Measurements from ENCODE around the gene FKBP7.
"Not testable (repeated sequence)": the region's sequence is repeated elsewhere in the genome, so short reads cannot be mapped to it uniquely, and the experiment has no call there.

Gene FKBP7

DNA sequence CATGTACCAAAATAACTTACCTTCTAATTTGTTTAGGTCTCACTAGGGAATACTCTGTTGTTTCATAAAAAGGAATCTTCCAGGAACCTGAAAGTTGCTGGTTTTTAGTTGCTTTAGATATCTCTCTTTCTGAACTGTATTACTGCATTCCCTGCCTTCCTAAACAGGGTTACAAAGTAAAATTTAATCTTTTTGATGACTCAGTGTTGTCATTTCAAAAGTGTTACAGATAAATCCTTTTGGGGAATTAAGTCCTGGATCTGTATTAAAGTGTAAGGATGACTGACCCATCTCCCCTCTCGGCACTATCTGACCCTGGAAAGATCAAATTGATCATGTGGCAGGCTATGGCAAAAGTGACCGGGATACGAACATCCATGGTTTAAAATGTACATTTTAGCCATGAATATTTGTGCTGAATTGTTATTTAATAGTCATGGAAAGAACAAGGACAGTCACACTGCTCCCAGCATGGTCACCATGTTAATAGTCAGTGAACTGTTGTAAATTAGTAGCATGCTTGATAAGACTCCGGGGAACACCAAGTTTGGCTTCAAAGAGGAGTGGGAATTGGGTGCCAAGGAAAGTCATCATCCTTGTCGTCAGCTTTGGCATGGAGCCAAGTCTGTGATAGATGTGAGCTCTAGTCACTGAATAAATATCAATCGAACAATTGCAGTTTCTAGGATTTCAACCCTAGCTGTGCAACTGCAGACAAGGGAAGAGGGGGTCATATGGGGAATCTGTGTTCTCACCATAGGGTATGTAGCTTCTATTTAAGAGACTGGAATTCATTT lies 6.0 kb upstream of the FKBP7 start:
- DNase-seq = no peak

DNA sequence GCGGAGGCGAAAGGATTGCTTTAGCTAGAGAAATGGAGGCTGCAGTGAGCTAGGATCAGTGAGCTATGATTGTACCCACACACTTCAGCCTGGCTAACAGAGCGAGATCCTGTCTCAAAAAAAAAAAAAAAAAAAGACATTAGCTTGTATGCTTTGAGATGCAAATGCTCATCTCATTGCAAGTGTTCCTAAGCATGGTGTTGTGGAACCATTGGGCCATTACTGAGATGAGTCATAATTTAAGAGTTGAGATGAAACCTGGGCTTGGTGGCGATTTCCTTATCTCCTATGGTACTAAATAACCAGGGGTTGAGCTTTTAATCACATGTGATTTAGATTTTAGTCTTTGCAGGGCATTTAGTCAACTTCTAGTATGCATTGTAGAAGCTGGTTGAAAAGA lies 4.0 kb upstream of the FKBP7 start:
- no peak for DNase-seq

DNA sequence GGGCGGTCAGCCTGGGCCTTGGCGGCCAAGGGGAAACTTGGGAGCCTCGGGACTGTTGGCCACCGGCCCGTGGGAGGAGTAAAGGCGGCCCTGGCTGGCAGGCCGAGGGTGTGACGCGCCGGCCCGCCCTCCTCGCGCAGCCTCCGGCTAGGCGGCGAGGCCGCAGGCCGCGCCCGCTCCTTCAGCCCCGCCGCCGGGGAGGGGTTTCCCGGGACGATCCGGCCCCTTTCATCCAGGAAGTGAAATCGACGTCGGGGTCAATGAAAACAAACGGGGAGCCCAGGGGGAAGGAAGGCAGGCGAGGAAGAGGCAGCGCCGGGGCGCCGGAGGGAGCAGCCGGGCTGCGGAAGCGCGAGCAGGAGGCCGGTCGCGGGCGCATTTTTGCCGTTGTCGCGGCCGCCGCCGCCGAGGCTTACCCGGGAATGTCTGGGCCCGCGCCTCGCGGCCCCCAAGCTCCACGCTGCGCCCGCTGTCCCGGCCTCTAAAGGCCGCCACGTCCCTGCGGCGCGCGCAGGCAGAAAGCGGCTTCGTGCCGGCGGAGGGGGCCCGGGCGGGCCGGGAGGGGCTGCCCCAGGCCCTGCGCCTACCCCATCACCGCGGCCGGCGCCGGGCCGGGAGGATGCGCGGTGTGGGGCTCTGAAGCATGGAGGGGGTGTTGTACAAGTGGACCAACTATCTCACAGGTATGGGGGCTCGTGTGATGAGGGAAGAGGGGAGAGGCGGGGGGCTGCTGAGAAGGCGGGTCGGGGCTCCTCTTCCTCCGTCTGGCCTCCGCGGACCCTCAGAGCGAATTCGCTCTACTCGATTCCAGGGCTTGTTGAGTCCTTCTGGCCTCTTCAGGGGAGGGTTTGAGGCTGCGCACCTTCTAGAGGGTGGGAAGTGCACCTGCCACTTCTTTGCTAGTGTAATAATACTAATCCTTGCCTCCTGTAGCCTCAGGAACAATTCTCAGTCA lies 2.1 kb upstream of the FKBP7 start, which contains the start of gene PLEKHA3:
PLEKHA3 (plus strand) TSS at position 231 of the 955 bp plus-strand sequence; CDS start at position 644, 413 bp downstream.
- peak; percentile 89 for DNase-seq

DNA sequence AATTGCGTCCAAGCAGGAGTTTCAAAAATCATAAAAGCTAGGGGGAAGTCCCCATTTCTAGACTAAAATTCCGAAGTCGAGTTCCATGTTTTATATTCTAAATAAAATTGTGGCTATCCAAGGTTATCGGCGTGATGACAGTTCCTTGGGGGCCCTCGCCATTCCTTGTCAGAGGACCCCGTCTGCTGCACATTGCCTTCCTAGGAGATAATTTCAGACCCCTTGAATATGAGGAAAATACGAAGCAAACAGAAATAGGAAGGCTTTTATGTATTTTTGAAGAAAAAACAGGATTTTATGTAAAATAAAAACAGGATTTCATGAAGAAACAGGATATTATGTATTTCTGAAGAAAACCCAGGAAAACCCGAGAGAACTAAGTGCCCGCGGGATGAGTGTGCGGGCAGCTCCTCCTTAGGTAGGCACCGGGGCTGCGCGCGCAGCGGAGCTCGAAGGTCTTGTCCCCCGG lies 1.4 kb upstream of the FKBP7 start:
- DNase-seq = no peak

DNA sequence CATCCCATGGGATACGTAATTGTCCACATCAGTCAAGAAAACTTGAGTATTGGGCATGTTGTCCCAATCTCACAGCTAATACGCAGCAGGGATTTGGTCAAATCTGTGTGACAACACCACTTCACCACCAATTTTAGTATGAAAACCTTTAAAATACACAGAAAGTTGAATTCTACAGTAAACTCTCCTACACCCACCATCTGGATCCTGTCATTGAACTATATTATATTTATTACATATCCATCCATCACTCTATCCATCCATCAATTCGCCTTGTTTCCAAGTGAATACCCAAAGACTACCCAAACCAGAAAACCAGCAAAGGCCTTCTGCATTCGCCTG lies 846 bp upstream of the FKBP7 start:
- DNase-seq = no peak

DNA sequence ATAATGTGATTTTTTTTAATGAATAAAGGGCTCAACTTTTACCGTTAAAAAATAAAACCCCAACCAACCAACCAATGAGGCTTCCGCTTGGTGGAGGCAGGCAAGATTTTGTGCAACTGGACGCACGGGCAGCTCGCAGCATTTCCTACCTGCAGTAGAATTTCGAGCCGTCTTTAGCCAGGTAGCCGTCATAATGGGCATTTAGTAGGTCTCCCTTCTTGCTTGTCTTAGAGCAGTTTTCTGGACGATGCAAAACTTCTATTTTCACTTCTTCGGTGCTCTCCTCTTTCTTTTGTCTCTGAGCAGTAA lies 316 bp downstream of the FKBP7 start:
- no peak for DNase-seq

DNA sequence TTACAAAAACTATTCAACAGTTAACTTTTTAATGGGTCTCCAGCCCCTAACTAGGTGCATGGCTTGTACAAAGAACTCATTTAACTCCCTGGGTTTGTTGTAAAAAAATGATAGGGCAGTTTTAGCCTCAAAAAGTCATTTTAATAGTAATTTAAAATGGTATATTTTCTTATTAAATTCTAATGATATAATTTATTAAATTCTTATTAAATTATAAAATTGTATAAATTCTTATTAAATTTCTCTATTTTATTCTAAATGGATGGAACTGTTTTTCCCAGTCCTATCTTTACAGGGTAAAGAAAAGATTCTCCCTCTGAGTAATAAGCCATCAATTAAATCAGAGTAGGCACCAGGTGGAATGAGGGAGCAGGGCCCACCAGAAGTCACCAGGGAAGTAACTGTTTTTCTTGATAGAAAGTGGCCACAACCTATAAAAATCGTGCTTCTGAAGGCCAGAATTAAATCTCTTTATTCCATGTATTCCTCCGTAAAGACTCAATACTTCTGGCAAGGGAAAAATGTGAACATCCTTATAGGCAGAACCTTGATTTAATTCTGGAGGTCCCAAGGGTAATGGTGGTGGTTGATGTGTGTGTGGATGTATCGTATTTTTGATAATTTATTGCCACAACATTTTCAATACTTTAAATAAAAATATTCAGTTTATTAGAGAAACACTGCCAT lies 814 bp downstream of the FKBP7 start:
- no peak for DNase-seq

DNA sequence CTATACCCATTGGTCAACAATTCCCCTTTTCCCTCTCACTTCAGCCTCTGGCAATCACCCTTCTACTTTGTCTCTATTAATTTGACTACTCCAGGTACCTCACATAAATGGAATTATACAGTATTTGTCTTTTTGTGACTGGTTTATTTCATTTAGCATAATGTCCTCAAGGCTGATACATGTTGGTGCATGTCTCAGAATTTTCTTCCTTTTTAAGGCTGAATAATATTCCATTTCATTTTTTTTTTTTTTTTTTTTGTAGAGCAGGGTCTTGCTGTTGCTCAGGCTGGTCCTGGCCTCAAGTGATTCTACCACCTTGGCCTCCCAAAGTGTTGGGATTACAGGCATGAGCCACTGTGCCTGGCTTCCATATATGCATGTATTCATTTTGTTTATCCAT lies 1.9 kb downstream of the FKBP7 start:
- DNase-seq = no peak

DNA sequence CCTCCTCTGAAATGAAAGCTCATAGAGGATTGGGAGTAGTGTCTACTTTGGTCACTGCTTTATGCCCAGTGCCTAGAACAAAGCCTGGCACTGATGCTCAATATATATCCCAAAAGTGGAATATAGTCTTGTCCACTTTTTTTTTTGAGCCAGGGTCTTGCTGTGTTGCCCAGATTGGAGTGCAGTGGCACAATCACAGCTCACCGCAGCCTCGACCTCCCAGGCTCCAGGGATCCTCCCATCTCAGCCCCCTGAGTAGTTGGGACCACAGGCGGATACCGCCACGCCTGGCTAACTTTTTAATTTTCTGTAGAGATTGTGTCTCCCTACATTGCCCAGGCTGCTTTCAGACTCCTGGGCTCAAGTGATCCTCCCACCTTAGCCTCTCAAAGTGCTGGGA lies 3.8 kb downstream of the FKBP7 start:
- no peak for DNase-seq

DNA sequence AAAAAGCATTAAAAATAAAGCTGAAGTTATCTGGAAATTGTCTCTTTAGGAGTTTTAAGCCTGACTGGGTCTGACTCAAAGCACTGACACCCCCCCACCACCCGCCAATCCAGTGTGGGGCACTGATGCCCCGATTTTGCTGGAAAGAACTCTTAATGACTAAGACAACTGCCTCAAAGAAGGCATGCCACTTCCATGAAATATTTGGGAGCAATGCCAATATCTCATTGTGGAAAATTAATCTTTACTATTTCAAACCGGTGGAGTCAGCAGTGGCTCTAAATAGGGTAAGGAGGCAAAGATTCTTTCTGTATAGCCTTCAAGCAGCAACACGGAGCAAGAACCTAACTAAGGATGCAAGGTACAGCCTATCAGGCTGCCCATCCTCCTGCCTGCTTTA lies 4.5 kb downstream of the FKBP7 start:
- no peak for DNase-seq

DNA sequence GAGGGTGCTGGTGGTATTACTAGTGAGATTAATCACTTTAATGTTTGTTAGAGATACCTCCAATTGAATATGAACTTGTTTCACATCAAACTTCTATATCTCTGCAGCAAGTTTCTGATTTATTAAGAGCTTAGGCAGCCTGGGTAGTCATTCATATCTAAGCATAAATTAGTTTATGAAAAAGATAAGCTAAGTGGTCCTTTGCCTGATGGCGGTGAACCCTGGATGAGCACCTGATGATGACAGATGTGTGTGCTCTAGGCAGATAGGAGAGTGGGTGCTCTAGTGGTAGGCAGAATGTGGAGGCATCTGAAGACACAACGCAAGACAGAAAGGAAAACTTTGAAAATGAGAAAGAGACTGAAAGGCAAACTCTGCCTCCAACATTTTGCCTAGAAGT lies 5.0 kb downstream of the FKBP7 start:
- no peak for DNase-seq

DNA sequence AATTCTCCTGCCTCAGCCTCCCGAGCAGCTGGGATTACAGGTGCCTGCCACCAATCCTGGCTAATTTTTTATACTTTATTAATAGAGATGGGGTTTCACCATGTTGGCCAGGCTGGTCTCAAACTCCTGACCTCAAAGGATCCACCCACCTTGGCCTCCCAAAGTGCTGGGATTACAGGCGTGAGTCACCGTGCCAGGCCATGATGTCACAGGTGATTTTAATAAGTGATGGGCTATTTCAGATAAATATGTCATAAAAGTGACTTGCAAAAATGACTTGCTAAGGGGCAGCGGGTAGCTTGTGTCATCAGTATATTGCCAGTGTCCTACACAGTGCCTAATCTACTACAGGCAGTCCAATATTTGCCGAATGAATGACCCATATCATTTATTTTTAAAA lies 7.1 kb downstream of the FKBP7 start:
- DNase-seq = not testable (repeated sequence)

DNA sequence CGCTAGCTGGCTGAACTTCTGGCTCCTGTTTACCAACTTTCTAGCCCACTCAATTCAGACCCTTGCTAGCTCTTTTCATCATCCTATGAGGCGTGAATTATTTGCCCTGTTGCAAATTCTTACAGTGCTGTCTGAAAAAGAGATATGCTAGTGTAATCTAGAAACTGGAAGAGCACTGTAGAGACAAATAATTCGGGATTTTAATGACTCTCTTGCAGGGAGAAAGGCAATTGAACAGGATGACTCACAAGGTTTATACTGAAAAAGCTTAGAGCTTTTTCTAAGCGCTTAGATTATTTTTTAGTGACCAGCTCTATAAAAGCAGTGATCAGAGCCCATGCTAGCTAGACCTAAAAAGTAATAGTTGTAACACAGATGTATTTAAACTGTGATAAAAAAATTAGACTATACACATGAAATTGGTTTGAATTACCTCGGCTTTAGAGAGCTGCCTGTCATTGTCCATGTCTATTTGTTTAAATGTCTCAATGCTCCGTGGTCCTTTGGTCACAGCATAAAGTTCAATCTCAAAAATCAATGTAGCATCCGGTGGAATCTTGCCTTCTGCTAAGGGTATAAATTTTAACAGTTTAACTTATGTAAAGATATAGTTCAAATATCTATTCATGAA lies 9.1 kb downstream of the FKBP7 start:
- DNase-seq = no peak

DNA sequence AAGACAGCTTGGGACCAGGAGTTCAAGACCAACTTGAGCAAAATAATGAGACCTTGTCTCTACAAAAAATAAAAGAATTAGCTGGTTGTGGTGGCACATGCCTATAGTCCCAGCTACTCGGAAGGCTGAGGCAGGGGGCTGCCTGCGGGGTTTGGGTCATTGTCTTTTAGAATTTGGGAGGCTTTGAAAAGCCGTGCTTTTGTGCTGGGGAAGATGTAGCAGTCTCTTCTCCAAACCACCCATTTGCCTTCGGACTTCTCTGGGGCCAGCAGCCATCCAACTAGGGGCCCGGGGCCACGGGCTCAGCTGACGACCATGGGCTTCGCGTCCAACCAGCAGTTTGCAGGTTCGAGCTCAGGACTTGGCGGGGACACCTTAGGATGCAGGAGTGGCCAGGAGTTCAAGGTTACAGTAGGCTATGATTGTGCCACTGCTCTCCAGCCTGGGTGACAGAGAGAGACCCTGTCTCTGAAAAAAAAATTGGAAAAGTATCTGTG lies 21.0 kb downstream of the FKBP7 start:
- no peak for DNase-seq

DNA sequence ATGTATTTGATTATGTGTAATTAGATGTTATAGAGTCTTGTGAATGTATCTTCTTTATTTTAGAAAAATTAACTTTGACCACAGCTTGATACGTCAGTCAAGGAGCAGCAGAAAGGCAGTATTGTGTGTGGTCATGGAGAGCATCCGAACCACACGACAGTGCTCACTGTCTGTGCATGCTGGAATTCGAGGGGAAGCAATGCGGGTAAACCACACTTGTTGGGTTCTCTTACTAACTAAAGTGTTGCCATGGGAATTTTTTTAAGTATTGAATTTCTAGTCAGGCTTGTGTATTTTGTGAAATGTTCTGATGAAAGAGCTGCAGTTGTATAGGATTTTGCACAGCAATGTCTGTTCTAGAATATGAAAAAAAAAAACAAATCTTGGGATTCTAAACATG lies 22.5 kb downstream of the FKBP7 start:
- DNase-seq = no peak

DNA sequence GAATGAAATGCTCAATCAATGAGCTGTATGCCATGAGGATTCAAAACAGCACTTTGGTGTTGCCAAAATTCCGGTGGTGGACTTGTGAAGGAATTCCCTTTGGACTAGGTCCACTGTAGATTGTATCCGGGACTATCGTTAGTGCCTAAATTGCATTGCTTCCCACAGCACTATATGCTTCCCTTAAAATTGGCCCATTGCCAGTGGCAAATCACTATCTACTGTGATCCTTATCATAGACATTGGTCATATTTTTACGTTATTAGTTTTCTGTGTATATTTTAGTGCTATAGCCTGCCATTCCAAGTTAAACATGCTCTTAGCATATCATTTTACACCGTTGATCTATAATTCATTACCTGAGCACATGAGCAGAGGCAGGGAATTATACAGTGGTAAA lies 25.5 kb downstream of the FKBP7 start:
- DNase-seq = no peak

DNA sequence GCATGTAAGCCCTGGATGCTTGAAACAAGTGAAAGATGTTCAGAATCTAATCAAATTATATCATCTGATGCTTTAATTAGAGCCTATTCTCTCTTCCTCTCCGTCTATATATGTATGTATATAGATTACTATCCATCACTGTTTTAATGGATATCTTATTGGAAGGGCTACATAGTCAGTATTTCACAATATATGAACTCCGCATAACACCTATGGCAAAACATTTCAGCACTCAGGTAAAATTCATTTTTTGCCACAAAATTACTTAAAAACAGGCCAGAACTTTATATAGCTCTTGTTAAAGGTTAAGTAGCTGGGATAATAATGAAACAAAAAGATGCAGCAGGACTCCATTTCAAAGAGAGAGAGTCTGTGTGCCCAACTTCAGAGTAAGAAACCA lies 26.1 kb downstream of the FKBP7 start:
- no peak for DNase-seq

DNA sequence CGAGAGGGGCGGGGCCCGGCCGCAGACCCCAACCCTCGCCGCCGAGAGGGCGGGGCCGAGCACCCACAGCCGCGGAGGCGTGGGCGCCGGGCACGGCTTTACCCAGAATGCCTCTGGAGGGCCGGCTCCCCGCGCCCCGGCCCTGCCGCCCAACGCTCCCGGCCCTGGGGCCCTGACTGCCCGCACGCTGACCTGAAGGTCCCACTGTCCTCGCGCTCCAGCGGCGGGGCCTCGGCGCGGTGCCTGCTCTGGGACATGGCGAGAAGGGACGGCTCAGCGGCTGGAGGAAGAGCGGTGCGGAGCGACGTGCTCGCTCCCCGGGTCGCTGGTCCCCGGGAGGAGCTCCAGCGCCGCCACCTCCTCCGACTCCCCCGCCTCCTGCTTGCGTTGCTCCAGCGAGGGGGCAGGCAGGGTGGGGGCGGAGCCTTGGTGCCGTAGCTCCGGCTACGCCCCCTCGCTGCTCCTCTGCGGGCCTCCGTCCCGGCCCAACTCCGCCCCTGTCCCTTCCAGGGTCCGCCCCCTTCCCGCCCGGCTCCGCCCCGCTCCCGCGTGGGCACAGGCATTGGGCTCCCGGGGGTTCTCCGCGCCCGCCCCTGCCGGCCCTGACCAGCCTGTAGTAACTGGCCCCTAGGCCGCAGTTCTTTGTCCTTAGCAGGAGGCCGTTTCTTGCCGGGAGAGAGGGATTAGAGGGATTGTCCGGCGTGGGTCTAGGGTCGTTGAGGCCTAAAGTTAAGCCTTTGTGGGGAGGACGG lies 27.4 kb downstream of the FKBP7 start, which contains the start of the genes PJVK and PRKRA:
PJVK (plus strand) TSS at position 605 of the 752 bp plus-strand sequence. CDS start 2,032 bp downstream, outside the sequence.
PRKRA (minus strand) TSS at position 402 of the 752 bp plus-strand sequence; CDS start at position 257, 145 bp downstream.
- DNase-seq = peak; percentile 99

DNA sequence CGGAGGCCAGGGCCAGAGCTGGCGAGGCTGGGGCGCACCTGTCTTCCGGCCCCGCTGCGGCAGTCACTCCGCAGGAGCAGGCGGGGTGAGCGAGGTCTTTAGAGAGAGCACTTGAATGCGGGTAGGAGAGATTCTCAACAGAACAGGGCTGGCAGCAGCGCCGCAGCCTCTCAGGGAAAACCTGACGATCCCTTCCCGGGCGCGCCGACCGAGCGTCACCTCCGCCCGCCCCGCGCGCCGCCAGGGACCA lies 28.0 kb downstream of the FKBP7 start:
- peak; percentile 94 for DNase-seq

DNA sequence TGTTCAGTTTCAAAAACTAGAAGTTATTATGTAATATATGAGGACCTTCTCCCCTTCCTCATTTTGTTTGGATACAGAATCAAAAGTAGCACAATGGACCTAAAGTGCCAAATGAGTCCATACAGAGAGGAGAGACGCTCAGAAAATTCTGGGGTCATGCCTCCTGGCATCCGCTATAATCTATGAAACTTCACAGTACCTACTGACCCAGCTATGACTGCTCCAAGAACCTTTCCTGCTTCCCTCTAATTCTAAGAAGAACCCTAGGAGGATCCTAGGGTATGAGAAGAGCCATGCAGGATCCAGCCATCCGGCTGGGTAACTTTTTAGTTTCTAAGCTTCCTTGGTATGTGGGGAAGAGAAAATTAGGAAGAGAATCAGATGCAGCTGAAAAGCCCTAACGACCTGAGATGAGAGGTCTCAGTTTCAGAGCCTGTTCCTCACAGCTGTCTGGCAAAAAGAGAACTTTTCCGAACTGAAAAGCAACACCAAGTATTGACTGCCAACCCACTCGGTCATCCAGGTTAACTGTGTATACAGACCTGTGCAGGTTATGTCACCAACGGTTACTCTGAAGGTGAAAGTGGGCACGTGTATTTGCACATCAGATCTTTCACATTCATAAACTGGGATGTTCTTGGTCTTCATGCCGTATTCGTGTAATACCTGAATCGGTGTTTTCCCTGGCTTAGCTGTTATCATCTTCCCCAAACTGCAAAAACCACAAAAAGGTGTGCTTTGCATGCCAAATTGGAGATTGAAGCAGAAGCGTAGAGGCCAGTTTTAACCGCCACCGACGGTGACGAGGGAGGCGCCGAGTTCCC lies 28.5 kb downstream of the FKBP7 start:
- DNase-seq = no peak
